HUDEP-2 (cell line): ENCODE results near the gene ANKRD36B.
"Not testable (repeated sequence)": the region's sequence is repeated elsewhere in the genome, so short reads cannot be mapped to it uniquely, and the experiment has no call there.

Experiments
- DNase-seq, 76 experiments: peaks; one replicate each; lab custom pipeline; 2025; ENCODE audit not compliant: unreplicated experiment in 76 of 76; lab: John Stamatoyannopoulos, UW

The ANKRD36B gene

DNA sequence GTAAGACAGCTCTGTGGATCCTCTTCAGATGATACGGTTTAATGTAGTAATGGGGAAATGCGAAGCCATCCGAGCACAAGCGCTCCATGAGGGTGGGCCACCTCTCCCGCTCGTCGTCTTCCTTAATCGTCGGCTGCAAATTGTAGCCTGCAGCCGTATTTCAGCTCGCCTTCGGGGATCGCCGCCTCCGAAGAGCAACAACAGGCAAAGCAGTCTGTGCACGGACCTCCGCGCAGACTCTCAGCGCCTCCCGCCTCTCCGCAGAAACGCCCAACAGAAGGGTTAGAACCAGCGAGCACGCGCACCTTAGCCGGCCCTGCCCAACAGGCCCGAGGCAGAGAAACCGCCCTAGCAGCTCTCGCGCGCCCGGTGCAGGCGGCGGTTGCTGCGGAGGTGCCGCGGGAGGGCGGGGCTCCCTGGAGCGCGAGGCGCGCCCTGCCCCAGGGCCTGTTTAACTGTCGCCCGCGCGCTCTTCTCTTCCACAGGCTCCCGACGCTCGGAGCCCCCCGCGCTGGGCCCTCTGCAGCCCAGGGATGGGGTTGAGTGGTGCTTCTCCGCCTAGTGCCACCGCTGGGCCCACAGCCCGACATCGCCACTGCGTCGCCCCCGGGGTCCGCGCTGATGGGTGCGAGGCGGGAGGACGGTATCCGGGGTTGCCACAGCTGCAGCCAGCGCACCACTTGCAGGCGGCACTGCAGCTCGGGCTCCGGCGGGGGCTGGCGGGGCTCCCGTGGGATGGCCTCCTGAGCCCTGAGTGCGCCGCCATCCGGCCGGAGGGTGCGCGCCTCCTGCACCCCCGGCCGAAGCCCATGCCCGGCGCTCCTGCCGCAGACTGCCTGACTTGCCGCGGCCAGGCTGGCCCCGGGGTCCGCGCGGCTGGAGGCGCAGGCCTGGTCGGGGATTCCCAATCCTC lies at the start of gene ANKRD36B:
TSS of gene ANKRD36B (minus strand) at position 280 of the 913 bp plus-strand sequence. CDS start at position 88, 192 bp downstream.
- not testable (repeated sequence) for DNase-seq

DNA sequence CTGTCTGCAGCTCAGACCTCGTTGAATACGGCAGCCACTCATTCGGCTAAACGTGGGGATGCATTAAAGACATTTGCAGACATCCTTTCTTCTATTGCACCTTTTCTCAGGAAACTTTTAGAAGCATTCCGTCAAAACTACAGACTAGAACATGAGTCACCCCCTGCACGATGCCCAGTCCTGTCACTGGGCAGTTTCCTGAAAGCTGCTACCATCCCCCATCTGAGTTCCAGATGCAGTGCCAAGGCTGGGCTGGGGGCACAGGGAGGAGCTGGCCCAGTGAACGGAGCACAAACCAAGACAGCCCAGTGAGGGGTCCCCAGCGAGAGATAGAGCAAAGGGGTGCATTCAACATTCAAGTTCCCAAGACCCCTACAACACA lies 36.4 kb upstream of the ANKRD36B start:
- not testable (repeated sequence) for DNase-seq

DNA sequence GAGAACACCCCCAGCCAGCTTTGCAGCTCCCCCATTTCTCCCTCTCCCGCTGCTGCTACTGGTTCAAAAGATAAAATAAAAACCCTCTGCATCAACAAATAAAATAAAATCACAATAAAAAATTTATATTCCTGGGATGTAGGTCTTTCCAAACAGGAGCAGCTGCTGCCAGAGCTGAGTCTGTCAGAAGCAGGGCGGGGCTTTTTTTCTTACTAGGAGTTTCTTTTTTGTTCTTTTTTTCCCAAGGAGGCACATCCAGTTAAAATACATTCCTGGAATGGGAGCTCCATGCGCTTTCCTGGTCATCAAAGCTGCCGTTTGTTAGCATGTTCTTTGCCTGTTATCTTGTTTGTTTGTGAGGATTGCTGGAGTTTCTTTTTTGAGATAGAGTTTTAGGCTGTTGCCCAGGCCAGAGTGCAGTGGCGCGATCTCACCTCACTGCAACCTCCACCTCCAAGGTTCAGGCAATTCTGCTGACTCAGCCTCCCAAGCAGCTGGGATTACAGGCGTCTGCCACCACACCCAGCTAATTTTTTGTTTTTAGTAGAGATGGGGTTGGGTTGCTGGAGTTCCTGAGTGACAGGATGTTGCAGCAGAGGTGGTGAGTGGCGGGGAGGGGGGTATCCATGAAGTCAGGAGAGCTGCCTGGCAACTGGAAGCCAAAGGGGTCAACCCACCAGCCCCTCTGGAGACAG lies 35.8 kb upstream of the ANKRD36B start:
- not testable (repeated sequence) for DNase-seq

DNA sequence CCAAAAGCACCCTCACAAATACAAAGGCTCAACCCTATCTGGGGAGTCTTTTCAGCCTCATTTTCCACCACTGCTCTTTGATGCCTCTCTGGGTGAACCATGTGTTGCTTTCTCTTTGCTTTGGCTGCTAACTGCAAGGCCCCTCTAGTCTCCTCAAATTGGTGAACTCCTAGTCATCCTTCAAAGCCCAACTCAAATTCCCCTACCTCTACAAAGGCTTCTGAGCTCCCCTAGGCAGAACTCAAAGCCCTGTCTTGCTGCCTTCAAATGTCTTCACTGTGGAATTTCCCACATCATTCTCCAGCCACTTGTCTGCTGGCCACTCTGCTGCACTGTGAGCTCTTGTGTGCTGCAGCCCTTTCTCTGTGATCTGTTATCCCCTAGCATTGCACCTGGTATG lies 33.3 kb upstream of the ANKRD36B start:
- DNase-seq: not testable (repeated sequence)

DNA sequence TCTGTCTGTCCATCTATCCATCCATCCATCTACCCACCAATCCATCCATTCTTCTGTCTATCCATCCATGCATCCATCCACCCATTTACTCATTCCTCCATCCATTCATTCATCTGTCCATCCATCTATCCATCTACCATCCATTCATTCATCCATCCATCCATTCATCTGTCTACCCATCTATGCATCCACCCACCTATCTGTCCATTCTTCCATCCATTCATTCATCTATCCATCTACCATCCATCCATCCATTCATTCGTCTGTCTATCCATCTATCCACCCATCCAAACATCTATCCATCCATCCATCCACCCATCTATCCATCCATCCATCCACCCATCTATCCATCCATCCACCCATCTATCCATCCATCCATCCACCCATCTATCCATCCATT lies 30.8 kb upstream of the ANKRD36B start:
- DNase-seq: not testable (repeated sequence)

DNA sequence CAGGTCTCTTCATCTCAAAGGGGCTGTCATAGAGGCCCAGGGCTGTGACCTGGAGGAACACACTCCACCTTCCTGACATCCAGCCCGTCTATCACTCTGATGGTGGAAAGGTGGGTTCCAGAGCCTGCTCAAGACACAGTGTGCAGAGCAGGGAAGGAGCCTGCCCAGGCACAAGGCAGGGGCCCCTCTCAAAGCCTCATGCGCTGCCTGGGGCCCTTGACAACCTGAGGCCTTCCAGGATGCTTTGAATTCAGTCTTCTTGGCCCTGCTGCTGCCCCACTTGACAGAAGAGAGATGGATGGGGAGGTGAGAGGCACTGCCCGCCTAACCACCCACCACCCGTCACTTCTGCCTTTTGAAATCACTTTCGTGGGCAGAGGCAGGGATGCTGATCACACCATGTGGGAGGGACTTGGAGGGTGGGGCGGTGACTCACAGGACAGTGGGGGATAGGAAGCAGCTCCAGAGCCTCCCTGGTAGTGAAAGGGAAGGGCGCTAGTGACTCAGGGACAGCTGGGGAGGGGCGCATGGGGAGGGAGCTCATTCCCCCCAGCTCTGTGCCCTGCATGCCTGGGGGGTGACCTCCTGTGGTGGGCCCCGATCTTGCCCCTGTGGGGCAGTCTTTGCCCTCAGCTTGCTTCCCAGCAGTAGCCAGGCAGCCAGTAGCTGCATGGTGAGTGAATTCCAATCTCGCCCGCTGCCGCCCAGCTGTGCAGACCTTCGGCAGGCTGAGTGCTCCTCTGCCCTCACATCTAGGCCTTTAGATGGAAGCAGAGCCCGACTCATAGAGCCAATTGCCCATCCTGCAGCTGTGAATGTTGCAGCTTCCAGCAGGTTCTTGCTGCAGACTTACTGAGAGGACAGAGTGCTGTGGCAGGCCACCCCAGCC lies 29.5 kb upstream of the ANKRD36B start:
- not testable (repeated sequence) for DNase-seq

DNA sequence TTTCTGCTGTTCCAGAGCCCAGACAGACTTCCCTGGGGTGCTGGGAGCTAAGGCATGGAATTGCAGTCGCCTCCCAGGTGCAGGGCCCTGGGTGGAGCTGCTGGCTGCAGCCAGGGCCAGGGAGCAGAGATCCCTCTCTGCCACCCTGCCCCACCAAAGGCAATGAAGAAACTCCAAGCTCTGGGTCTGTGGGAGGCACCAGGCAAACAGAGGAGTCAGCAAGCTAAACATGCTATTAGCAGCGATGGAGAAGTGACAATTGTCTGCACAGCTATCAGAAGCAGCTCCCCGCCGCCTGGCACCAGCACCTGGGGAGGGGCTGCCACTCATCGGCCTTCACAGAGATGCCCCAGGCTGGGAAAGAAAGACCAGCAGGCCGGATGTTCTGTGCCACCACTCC lies 28.2 kb upstream of the ANKRD36B start:
- no peak for DNase-seq

DNA sequence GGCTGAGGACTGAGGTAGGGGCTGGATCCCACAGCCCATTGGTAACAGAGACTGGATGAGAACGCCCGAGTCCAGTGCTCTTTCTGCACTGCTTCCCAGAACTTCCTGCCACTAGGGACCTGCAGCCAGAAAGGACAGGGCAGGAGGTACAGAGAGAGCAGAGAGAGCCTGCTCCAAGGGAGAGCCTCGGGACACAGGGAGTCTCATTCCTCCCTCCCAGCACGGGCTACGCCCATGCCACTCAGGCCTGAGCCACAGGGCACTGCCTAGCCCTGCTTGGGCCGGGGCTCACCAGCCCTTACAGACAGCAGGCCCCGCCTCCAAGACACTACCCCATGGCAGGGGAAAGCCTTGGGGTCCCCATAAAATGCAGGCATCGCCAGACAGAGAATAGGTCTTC lies 26.1 kb upstream of the ANKRD36B start:
- DNase-seq: not testable (repeated sequence)

DNA sequence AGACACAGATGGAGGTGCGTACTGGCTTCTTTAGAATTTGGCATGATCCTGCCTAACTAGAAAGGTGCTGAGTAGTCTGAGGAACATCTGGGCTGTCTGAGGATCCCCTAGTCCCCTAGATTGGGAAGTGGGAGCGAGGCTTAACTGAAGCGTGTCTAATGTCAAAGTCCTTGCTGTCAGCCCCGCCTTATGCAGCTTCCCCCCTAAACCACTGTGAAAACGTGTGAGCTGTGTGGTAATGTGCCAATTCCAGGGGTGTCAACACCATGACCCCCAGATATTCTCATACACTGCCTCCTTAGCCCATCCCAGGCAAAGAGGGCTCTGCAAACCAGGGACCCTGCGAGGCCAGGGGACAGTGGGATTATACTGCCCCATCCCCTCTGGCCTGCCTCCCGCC lies 22.2 kb upstream of the ANKRD36B start:
- not testable (repeated sequence) for DNase-seq

DNA sequence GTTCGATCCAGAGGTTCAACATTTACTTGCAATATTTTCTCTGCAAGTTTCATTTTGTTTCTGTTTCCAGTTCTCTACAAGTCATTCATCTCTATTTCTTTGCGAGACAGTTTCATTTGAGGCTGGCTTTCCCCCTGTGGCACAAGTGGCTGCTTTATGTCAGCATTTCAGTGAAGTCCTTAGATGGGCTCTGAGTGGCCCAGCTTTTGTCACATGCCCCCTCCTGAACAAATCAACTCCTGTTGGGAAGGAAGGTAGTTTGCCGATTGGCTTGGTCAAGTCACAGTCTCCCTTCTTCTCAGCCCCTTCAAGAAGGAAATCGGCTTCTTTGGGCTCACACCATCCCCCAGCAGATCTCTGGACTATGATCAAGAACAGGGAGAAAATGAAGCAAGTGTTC lies 19.1 kb upstream of the ANKRD36B start:
- DNase-seq: not testable (repeated sequence)

DNA sequence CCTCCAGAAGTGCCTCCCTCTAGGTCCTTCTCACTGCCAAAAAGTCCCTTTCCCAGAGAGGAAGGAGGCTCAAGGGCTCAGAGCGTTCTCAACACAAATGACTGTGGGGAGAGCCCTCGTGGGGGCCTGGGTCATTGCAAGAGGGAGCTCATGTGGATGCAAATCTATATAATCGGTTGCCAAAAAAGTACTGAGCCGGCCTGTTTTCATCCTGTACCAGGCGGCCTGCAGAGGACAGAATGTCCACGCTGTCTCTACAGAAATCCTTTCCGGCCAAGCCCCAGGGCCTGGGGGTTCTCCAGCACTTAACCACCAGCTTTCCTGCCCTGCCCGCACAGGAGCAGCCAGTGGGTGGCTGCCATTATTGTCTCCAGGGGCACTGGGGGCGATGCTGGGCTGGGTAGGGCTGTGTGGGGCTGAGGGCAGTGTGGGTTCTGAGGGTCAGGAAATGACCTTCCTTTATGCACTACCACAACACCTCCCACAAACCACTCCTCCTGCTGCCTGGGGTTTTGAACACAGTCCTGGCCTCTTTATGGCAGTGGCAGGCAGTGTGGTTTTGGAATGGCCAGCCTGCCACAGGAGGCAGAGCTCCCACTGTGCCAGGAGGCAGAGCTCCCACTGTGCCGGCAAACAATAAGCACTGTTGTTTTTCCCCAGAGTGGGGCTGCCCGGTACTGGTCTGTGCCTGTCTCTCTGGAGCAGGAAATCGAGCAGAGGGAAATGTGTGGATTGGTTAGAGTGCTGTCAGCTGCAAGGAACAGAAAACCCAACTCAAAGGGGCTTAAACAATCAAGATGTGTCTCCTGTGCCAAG lies 16.1 kb upstream of the ANKRD36B start:
- not testable (repeated sequence) for DNase-seq

DNA sequence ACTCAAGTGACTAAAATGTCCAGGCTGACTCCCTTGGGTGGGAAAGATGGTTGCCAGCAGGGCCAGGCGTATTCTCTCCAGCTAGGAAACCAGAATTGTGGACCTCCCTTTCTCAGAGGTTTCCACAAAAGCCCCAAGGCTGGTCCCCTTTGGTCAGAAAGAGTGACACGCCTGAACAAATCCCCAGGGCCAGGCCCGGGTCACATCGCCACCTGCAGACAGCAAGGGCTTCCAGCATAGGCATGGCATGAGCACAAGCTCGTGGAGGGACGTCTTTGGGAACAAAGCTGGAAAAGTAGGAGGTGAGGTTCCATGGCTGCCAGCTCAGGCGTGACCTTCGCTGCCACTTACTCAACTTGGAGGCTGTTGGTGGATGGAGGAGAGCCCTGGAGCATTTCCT lies 15.4 kb upstream of the ANKRD36B start:
- DNase-seq: not testable (repeated sequence)

DNA sequence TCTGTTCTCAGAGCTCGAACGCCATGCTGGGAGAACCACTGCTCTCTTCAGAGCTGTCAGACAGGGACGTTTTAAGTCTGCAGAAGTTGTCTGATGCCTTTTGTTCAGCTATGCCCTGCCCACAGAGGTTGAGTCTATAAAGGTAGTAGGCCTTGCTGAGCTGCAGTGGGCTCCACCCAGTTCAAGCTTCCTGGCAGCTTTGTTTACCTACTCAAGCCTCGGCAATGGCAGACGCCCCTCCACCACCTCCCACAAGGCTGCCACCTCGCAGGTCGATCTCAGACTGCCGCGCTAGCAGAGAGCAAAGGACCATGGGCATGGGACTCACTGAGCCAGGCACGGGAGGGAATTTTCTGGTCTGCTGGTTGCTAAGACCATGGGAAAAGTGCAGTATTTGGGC lies 11.9 kb upstream of the ANKRD36B start:
- DNase-seq: not testable (repeated sequence)

DNA sequence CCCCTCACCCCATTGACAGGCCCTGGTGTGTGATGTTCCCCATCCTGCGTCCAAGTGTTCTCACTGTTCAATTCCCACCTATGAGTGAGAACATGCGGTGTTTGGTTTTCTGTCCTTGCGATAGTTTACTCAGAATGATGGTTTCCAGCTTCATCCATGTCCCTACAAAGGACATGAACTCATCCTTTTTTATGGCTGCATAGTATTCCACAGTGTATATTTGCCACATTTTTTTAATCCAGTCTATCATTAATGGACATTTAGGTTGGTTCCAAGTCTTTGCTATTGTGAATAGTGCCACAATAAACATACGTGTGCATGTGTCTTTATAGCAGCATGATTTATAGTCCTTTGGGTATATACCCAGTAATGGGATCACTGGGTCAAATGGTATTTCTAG lies 6.5 kb upstream of the ANKRD36B start:
- not testable (repeated sequence) for DNase-seq

DNA sequence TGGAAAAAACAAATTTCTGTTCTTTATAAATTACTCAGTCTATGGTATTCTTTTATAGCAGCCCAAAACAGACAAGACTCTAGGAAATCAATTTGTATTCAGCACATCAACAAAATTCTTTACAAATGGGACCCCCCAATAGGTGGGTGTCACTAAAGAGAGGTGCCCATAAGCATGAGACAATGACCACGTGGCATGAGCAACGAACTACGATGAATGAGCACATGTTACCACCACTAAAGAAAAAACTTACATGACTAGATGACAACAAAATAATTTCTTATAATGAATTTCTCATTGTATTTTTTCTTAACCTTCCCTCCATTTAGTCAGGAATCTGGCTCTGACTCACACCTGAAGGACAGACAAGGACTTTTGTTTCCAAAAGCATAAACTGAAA lies 3.8 kb upstream of the ANKRD36B start:
- DNase-seq: not testable (repeated sequence)

DNA sequence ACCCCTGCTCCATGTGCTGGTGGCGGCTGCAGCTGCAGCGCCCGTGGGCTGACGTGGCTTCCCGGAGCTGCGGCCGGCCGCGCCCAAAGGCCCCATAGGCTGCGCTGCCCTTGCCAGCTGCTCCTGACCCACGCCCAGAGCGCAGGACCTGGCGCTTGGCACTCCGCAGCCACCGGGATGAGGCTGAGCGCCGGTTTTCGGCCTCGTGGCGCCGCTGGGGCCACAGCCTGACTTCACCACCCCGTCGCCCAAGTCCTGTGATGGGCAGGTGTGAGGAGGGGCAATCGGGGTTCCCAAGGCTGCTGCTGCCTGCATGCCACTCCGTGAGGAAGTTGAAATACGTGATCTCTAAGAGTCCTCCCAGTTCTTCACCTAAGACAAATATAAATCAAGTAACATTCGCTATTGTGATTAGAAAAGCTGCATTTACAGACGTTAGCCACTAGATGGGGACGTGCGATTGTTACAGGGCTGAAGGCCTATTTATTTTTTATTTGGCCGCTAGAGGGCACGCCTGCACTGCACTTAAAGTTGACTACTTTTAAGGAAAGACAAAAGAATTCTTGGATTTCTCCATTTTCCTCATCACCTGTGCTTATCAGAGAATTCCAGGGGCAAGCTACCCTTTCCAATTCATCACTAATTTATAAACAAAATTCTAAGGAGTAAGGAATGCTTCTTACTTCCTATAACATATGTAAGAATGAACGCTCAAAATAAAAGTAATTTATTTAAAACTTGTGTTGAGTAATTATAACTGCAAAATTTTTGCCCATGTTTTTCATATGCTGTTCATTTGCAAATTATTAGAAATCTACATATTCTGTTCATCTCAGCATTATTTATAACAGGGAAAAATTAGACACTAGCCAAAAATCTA lies 1.1 kb upstream of the ANKRD36B start:
- not testable (repeated sequence) for DNase-seq

DNA sequence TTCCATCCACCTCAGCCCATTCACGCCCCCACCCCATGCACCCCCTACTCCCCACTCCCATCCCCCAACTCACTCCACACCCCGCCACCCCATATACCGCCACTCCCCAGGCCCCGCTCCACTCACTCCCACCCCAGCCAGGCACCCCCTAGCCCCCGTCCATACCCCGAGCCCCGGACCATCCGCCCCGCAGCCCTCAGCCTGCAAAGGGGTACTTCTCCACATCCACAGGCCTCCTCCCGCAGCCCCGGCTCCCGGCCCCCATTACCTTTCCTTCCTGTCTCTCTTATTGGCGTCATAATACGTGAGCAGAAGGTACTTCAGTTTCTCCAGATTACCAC lies 450 bp downstream of the ANKRD36B start:
- DNase-seq: not testable (repeated sequence)

DNA sequence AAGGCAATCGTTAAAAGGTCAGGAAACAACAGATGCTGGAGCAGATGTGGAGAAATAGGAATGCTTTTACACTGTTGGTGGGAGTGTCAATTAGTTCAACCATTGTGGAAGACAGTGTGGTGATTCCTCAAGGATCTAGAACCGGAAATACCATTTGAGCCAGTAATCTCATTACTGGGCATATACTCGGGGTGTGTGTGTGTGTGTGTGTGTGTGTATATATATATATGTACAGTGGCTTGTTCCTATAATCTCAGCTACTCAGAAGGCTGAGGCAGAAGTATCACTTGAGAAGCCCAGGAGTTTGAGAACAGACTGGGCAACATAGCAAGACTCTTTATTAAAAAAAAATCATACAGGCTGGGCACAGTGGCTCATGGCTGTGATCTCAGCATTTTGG lies 24.0 kb downstream of the ANKRD36B start:
- not testable (repeated sequence) for DNase-seq

DNA sequence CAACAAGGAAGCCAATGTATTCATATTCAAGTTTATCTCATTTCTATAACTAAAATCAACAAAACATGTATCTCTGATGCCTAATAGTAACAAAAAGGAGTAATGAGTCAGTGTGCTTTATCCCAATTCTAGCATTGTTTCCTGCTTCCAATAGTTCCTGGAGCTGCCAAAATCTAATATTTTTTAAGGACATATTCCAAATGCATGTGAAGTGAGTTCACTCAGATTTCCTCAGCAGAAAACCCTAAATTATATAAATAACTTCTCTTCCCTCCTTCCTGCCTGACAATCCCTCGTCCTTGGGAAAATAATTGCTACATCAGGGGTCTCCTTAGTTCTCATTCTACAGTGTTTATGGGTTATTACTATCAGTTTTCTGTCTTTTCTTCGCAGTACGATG lies 37.3 kb downstream of the ANKRD36B start:
- not testable (repeated sequence) for DNase-seq
